OCI-M2 (cell line): ENCODE results near the gene SPDYE16.
"Not testable (repeated sequence)": the region's sequence is repeated elsewhere in the genome, so short reads cannot be mapped to it uniquely, and the experiment has no call there.

Source experiments
- DNase-seq: peaks from one replicate; lab custom pipeline; 2025; ENCODE audit not compliant: unreplicated experiment; lab: John Stamatoyannopoulos, UW

SPDYE16 gene

GRCh38 chr7:76551992-76552391 lies 8.9 kb upstream of the SPDYE16 start:
- not testable (repeated sequence) for DNase-seq

- DNase-seq, result not testable (repeated sequence)
Measured at GRCh38 chr7:76549855-76550248, 6.8 kb upstream of the SPDYE16 start.

GRCh38 chr7:76549025-76549854 lies 6.1 kb upstream of the SPDYE16 start:
- DNase-seq, result peak; percentile 13

- DNase-seq, result not testable (repeated sequence)
Measured at GRCh38 chr7:76531643-76532042, 11.5 kb downstream of the SPDYE16 start.

- not testable (repeated sequence) for DNase-seq
Measured at GRCh38 chr7:76526183-76526582, 16.9 kb downstream of the SPDYE16 start.

- DNase-seq, result not testable (repeated sequence)
Measured at GRCh38 chr7:76516932-76517331, 26.2 kb downstream of the SPDYE16 start.

- DNase-seq, result no peak
Measured at GRCh38 chr7:76515999-76516443, 27.1 kb downstream of the SPDYE16 start.

- DNase-seq, result no peak
Measured at GRCh38 chr7:76514926-76515771, 27.9 kb downstream of the SPDYE16 start.

- no peak for DNase-seq
Measured at GRCh38 chr7:76513817-76514799, 29.0 kb downstream of the SPDYE16 start.

GRCh38 chr7:76512941-76513816 lies 29.9 kb downstream of the SPDYE16 start:
- DNase-seq, result no peak

- DNase-seq, result not testable (repeated sequence)
Measured at GRCh38 chr7:76511911-76512885, 30.9 kb downstream of the SPDYE16 start.

GRCh38 chr7:76511200-76511910 lies 31.7 kb downstream of the SPDYE16 start:
- not testable (repeated sequence) for DNase-seq

- no peak for DNase-seq
Measured at GRCh38 chr7:76509931-76510877, 32.9 kb downstream of the SPDYE16 start, which contains the start of gene UPK3B. TSS of gene UPK3B (plus strand) at chr7:76510552. CDS start at chr7:76510653, 101 bp downstream.

GRCh38 chr7:76507723-76508406 lies 35.2 kb downstream of the SPDYE16 start:
- no peak for DNase-seq

- not testable (repeated sequence) for DNase-seq
Measured at GRCh38 chr7:76506643-76507042, 36.5 kb downstream of the SPDYE16 start.

- no peak for DNase-seq
Measured at GRCh38 chr7:76506081-76506440, 37.0 kb downstream of the SPDYE16 start.
